ENCODE measurements around the gene IL1RL1.

Gene IL1RL1

DNA sequence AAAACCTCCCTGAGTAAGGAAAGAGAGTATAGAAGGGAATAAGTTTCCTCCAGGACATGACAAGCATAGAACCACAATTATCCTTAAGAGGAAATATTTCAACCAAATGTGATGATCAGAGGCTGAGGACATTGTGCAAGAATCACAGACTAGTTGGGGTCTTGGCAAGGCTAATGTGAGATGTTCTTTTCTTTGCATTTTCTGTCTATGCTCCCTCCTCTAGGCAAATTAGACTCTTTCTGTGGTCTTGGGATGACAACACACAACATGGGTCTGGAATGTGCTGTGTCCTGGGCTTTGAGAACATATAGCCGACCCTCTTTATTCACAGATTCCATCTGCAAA, 32.0 kb upstream of the IL1RL1 start:
- TF ChIP-seq, protein P1, sequence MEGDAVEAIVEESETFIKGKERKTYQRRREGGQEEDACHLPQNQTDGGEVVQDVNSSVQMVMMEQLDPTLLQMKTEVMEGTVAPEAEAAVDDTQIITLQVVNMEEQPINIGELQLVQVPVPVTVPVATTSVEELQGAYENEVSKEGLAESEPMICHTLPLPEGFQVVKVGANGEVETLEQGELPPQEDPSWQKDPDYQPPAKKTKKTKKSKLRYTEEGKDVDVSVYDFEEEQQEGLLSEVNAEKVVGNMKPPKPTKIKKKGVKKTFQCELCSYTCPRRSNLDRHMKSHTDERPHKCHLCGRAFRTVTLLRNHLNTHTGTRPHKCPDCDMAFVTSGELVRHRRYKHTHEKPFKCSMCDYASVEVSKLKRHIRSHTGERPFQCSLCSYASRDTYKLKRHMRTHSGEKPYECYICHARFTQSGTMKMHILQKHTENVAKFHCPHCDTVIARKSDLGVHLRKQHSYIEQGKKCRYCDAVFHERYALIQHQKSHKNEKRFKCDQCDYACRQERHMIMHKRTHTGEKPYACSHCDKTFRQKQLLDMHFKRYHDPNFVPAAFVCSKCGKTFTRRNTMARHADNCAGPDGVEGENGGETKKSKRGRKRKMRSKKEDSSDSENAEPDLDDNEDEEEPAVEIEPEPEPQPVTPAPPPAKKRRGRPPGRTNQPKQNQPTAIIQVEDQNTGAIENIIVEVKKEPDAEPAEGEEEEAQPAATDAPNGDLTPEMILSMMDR (IDR thresholded peaks at IDR 0.05; ENCODE audit: low read depth, low read length, missing control alignments): no peak
- no peak overlapping the region for H3K4me3 ChIP-seq (ENCODE audit: low read depth, low read length)
- DNase-seq (ENCODE audit: low read depth): no peak
- in situ Hi-C loops (cut with HindIII; ENCODE audit: low sequenced_read_pairs): no loop called here

DNA sequence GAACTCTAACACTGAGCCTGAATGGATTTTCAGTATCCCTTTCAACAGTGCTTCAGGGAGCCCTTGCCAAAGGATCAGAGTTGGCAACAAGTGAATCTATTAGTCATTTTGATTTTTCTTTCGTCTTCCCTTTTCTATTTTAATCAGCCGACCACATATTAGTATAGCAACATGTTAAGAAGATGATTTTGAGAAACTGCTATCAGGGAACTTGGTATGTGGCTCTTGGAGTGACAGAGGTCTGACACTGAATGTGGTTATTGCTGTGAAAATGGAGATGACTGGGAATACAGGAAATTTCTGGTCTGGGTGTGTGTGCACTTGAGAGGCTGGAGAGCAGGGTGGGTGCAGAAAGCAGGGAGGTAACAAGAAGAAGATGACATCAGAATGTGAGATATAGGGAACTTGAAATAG, 28.7 kb upstream of the IL1RL1 start:
- H3K4me3 ChIP-seq (ENCODE audit: low read depth, low read length): no peak overlapping the region
- in situ Hi-C loops (cut with HindIII; ENCODE audit: low sequenced_read_pairs): no loop called here
- TF ChIP-seq, protein P1 (IDR thresholded peaks at IDR 0.05; ENCODE audit: low read depth, low read length, missing control alignments): no peak
- DNase-seq (ENCODE audit: low read depth): no peak

DNA sequence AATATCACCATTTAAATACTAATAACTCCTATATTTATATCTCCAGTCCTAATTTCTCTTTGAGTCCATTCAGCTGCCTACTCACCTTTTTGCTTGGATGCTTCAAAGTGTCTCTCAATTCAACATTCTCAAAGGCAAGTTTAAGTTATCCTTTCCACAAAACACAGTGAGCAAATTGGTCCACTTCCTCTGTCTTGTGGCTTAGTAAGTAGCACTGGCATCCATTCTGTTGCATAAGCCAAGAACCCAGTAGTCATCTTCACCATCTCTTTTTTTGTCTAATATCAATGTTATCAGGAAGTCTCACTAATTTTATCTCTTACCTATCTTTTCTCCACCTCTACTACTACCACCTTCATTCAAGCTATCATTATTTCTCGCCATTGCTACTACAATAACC, 27.4 kb upstream of the IL1RL1 start:
- DNase-seq (ENCODE audit: low read depth): no peak
- in situ Hi-C loops (cut with HindIII; ENCODE audit: low sequenced_read_pairs): no loop called here
- no peak overlapping the region for H3K4me3 ChIP-seq (ENCODE audit: low read depth, low read length)
- TF ChIP-seq, protein P1 (IDR thresholded peaks at IDR 0.05; ENCODE audit: low read depth, low read length, missing control alignments): no peak

DNA sequence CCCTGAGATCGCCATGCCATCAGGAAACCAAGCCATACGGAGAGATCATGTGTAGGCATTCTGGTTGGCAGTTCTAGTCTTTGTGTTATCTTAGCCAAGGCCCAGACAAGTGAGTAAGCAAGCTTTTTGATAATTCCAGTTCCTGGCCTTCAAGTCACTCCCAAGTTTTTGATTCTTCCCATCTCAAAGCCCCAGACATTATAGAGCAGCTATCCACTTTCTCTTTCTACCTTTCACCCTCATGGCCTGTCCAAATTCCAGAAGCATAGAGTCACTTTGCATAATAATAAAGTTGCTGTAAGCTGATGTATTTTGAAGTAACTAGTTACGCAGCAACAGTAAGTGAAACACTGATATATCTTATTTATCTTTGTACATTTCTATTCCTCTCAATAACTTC, 26.8 kb upstream of the IL1RL1 start:
- in situ Hi-C loops (cut with HindIII; ENCODE audit: low sequenced_read_pairs): no loop called here
- DNase-seq (ENCODE audit: low read depth): no peak
- H3K4me3 ChIP-seq (ENCODE audit: low read depth, low read length): no peak overlapping the region
- TF ChIP-seq, protein P1 (IDR thresholded peaks at IDR 0.05; ENCODE audit: low read depth, low read length, missing control alignments): no peak

DNA sequence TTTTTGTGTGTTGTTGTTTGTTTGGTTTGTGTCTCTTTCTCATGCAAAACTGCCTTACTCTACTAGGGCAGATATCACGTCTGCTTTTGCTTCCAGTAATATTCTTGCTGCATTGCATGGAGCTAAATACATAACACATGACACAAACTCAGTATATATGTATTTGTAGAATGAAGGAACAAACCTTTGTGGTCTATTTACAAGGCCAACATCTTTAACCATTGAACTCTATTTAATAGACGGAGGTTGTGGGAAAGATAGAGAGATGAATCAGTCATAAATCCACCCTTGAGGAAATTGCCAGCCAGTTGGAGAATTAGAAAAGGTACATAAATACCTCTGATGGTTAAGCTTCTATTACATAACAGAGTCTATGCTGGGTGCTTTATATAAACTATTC, 26.0 kb upstream of the IL1RL1 start:
- in situ Hi-C loops (cut with HindIII; ENCODE audit: low sequenced_read_pairs): no loop called here
- no peak for DNase-seq (ENCODE audit: low read depth)
- no peak overlapping the region for H3K4me3 ChIP-seq (ENCODE audit: low read depth, low read length)
- TF ChIP-seq, protein P1 (IDR thresholded peaks at IDR 0.05; ENCODE audit: low read depth, low read length, missing control alignments): no peak

DNA sequence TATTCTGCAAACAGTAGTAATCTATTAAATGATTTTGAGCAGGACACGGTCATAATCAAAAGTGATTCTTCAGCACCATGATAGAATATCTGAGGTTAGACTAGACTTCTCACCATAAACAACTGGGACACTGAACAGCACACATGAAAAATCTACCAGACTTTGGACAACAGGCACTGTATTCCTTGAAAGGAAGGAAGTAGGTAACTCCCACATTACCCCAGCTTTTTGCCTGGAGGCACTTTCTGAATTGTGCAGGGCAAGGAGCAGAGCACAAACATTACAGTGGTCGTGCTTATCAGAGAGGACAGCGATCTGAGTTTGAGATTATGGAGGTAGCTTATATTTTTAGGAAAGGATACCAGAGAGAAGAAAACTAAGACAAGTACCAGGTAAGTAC, 25.3 kb upstream of the IL1RL1 start:
- TF ChIP-seq, protein P1 (IDR thresholded peaks at IDR 0.05; ENCODE audit: low read depth, low read length, missing control alignments): no peak
- in situ Hi-C loops (cut with HindIII; ENCODE audit: low sequenced_read_pairs): no loop called here
- no peak for DNase-seq (ENCODE audit: low read depth)

DNA sequence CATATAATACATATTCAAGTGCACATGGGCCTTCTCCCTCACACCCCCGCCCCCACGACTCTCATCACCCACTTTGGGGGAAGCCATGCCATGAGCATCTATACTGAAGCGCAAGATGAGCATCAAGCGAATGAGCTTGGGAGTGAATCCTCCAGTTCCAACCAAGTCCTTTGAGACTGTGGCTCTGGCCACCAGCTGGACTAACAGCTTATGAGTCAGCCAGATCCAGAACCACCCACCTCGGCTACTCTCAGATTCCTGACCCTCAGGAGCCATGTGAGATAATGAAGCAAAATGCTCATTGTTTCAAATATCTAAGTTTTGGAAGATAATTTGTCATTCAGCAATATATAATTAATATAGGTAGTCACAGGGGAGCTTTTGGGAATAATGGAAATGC, 22.2 kb upstream of the IL1RL1 start:
- no peak overlapping the region for H3K4me3 ChIP-seq (ENCODE audit: low read depth, low read length)
- no peak for DNase-seq (ENCODE audit: low read depth)
- TF ChIP-seq, protein P1 (IDR thresholded peaks at IDR 0.05; ENCODE audit: low read depth, low read length, missing control alignments): no peak
- in situ Hi-C loops (cut with HindIII; ENCODE audit: low sequenced_read_pairs): no loop called here

More for the DNA sequence above, 25.3 kb upstream of the IL1RL1 start:
- H3K4me3 ChIP-seq (ENCODE audit: low read depth, low read length): no peak overlapping the region

Measured in astrocyte of the cerebellum (primary cell).